Muscle layer of duodenum (tissue), 2 donors: ENCODE results near the gene HTN3.
"Not testable (repeated sequence)": the region's sequence is repeated elsewhere in the genome, so short reads cannot be mapped to it uniquely, and the experiment has no call there.

Experiments
- H3K27ac ChIP-seq: one replicate; pipeline ENCODE4 v1.7.0; 2013; ENCODE audit warnings: mild to moderate bottlenecking, low read length
- H3K27me3 ChIP-seq: one replicate; pipeline ENCODE4 v1.7.0; 2013; ENCODE audit warnings: low read depth, mild to moderate bottlenecking, control low read depth, low read length
- H3K36me3 ChIP-seq, 2 donors: one replicate each; pipeline ENCODE4 v1.7.0; 2013; ENCODE audit warnings: low read length in 2 of 2, control low read depth in 1 of 2, mild to moderate bottlenecking in 1 of 2; ENCODE audit not compliant: insufficient read depth in 2 of 2, control insufficient read depth in 1 of 2
- H3K4me1 ChIP-seq, 2 donors: one replicate each; pipeline ENCODE4 v1.7.0; 2013; ENCODE audit warnings: low read length in 2 of 2, mild to moderate bottlenecking in 2 of 2, control low read depth in 1 of 2, moderate library complexity in 1 of 2; ENCODE audit not compliant: insufficient read depth in 2 of 2, control insufficient read depth in 1 of 2
- H3K4me3 ChIP-seq, 2 donors: one replicate each; pipeline ENCODE4 v1.7.0; 2013; ENCODE audit warnings: low read length in 2 of 2, low read depth in 1 of 2, mild to moderate bottlenecking in 1 of 2
- H3K9me3 ChIP-seq, 2 donors: one replicate each; pipeline ENCODE4 v1.7.0; 2013; ENCODE audit warnings: low read length in 2 of 2, control low read depth in 1 of 2, mild to moderate bottlenecking in 1 of 2; ENCODE audit not compliant: control insufficient read depth in 1 of 2
- donor health status: healthy.

The HTN3 gene

GRCh38 chr4:70027011-70027410 lies 1.2 kb upstream of the HTN3 start:
- Histone ChIP-seq H3K9me3 (no peaks in the 10 kb centered on the region), H3K4me1 (no peaks in the 10 kb centered on the region), H3K36me3 (no peaks in the 10 kb centered on the region), H3K27me3 (no peaks in the 10 kb centered on the region), H3K4me3 (no peak overlapping the region), H3K27ac (no peak overlapping the region)

- H3K4me1 ChIP-seq, H3K9me3 ChIP-seq, H3K36me3 ChIP-seq, H3K27me3 ChIP-seq, H3K4me3 ChIP-seq, H3K27ac ChIP-seq: not testable (repeated sequence)
Observed at GRCh38 chr4:70037559-70037958, 9.3 kb downstream of the HTN3 start.

- H3K9me3 ChIP-seq, H3K4me1 ChIP-seq, H3K27me3 ChIP-seq, H3K36me3 ChIP-seq, H3K4me3 ChIP-seq, H3K27ac ChIP-seq: not testable (repeated sequence)
Observed at GRCh38 chr4:70039928-70040327, 11.7 kb downstream of the HTN3 start.

- Histone ChIP-seq H3K27me3 (no peaks in the 10 kb centered on the region), H3K36me3 (no peaks in the 10 kb centered on the region), H3K4me3 (no peak overlapping the region), H3K9me3 (peaks cover 0 to 2% of the 10 kb centered on the region in 2 donors), H3K4me1 (no peaks in the 10 kb centered on the region), H3K27ac (no peak overlapping the region)
Observed at GRCh38 chr4:70041652-70042286, 13.5 kb downstream of the HTN3 start.

GRCh38 chr4:70050138-70050537 lies 21.9 kb downstream of the HTN3 start, which contains the start of gene HTN1:
TSS of gene HTN1 (plus strand) at chr4:70050438. CDS start at chr4:70053077, 2,639 bp downstream.
- not testable (repeated sequence) for H3K4me1 ChIP-seq, H3K36me3 ChIP-seq, H3K4me3 ChIP-seq, H3K27ac ChIP-seq, H3K27me3 ChIP-seq, H3K9me3 ChIP-seq

GRCh38 chr4:70056534-70056933 lies 28.3 kb downstream of the HTN3 start:
- H3K27ac ChIP-seq, H3K27me3 ChIP-seq, H3K4me3 ChIP-seq, H3K9me3 ChIP-seq, H3K4me1 ChIP-seq, H3K36me3 ChIP-seq: not testable (repeated sequence)

- H3K4me1 ChIP-seq = no peaks in the 10 kb centered on the region
- H3K27ac ChIP-seq = no peak overlapping the region
- peaks cover 0 to 3% of the 10 kb centered on the region in 2 donors for H3K9me3 ChIP-seq
- no peaks in the 10 kb centered on the region for H3K27me3 ChIP-seq
- no peak overlapping the region for H3K4me3 ChIP-seq
- H3K36me3 ChIP-seq = no peaks in the 10 kb centered on the region
Observed at GRCh38 chr4:70057651-70058050, 29.4 kb downstream of the HTN3 start.

- Histone ChIP-seq H3K27ac (no peak overlapping the region), H3K4me1 (no peaks in the 10 kb centered on the region), H3K4me3 (no peak overlapping the region), H3K36me3 (no peaks in the 10 kb centered on the region), H3K9me3 (peaks cover 0 to 3% of the 10 kb centered on the region in 2 donors), H3K27me3 (no peaks in the 10 kb centered on the region)
Observed at GRCh38 chr4:70059149-70059548, 30.9 kb downstream of the HTN3 start.

- no peaks in the 10 kb centered on the region for H3K9me3 ChIP-seq
- H3K36me3 ChIP-seq = no peaks in the 10 kb centered on the region
- H3K27me3 ChIP-seq = no peaks in the 10 kb centered on the region
- H3K4me3 ChIP-seq = no peak overlapping the region
- H3K27ac ChIP-seq = no peak overlapping the region
- no peaks in the 10 kb centered on the region for H3K4me1 ChIP-seq
Observed at GRCh38 chr4:70062000-70062399, 33.7 kb downstream of the HTN3 start.

- Histone ChIP-seq H3K27ac (no peak overlapping the region), H3K4me3 (no peak overlapping the region), H3K36me3 (no peaks in the 10 kb centered on the region), H3K9me3 (no peaks in the 10 kb centered on the region), H3K4me1 (no peaks in the 10 kb centered on the region), H3K27me3 (no peaks in the 10 kb centered on the region)
Observed at GRCh38 chr4:70080205-70080604, 51.9 kb downstream of the HTN3 start.
